Fibroblast of mammary gland (primary cell): ENCODE results near the gene HADHA.
A peak's percentile ranks its signal among the peaks of the same experiment; 100 is the strongest.

Experiments used
- DNase-seq: peaks from one replicate; pipeline ENCODE4 v3.0.0-alpha.2; 2010; ENCODE audit warnings: low read depth
- H3K4me3 ChIP-seq: 2 replicates; pipeline ENCODE4 v1.5.1; 2011; ENCODE audit warnings: low read depth, mild to moderate bottlenecking, low read length, moderate library complexity; ENCODE audit not compliant: control insufficient read depth
- TF ChIP-seq, protein P1 (sequence below): conservative IDR thresholded peaks from 2 replicates; pipeline ENCODE4 v1.5.1; 2011; ENCODE audit warnings: low read depth, low read length, inconsistent platforms; ENCODE audit not compliant: control insufficient read depth, insufficient read depth

The HADHA gene

DNA sequence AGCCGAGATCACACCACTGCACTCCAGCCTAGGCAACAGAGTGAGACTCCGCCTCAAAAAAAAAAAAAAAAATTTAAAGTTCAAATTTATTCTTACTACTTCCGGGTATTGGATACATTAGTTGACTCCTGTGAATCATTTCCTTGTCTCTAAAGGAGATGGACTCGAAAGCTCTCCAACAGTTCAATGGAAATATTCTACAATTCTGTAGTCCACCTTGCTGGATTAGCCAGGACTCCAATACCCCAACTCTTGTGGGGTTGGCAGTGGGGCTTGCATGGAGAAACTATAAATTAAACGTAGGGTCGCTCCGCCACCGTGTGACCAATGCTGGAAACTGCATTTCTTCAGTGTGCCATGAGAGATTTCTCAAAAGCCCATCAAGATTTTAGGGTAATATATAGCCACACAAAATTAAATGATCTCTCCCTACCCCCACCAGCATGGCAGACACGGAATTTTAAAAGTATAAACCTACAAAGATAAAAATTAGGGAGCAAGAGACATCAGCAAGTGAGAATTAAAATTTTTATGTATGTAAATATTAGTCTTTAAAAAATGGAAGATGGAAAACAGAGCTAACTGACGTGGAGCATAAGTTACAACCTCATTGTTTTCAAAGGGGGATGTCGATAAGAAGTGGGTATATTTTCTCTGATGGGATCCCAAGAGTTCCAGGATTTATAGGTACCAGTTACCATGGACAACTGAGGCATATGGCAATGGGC lies 99.3 kb downstream of the HADHA start:
- peak; percentile 65 for DNase-seq
- no peak overlapping the region for H3K4me3 ChIP-seq
- TF ChIP-seq, protein P1, sequence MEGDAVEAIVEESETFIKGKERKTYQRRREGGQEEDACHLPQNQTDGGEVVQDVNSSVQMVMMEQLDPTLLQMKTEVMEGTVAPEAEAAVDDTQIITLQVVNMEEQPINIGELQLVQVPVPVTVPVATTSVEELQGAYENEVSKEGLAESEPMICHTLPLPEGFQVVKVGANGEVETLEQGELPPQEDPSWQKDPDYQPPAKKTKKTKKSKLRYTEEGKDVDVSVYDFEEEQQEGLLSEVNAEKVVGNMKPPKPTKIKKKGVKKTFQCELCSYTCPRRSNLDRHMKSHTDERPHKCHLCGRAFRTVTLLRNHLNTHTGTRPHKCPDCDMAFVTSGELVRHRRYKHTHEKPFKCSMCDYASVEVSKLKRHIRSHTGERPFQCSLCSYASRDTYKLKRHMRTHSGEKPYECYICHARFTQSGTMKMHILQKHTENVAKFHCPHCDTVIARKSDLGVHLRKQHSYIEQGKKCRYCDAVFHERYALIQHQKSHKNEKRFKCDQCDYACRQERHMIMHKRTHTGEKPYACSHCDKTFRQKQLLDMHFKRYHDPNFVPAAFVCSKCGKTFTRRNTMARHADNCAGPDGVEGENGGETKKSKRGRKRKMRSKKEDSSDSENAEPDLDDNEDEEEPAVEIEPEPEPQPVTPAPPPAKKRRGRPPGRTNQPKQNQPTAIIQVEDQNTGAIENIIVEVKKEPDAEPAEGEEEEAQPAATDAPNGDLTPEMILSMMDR = peak; percentile 80

DNA sequence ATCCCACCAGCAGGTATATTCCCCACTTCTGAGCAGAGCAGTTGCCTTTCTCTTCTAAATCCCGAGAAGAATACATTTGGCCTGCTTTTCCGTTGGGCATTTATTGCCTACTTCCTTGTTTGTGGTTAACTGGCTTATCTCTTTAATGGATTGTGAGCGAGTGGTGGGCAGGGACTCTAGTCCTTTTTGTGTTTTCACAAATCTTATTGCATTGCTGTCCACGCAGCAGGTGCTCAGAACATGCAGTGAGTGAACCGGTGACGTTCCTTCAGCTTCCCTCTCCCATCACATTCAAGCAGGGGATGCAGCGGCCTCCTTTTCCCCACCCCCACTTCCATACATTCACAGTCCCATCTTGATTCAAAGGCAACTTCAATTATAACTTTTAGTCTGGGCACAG lies 100.4 kb downstream of the HADHA start:
- H3K4me3 ChIP-seq = no peak overlapping the region
- no peak for DNase-seq
- TF ChIP-seq, protein P1 = no peak

DNA sequence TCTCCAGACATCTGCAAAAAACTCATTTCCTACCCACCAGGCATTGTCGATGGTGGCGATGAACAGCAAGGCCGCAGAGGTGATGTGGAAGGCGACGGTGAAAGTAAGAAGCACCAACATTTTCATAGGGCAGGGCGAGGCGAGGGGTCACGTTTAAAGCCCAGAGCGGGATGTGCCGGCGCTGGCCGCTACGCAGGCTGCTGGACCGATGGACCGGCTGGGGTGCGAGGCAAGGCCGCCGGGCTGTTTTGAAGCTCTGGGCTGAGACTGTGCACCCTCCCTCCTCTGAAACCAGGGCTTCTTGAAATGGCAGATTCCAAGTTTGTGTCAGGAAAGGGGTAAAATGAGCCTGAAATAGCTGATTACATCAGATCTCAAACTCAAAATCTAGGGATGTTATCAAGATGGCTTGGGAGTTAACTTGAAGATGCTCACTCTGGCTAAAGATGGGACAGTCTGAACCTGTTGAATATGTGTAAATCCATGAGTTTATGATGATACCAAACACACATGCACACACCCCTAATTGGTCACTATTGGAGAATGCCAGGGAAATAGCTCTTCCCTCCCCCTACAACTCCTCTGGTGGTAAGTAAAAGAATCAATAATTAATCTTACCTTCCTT lies 103.2 kb downstream of the HADHA start:
- no peak for DNase-seq
- TF ChIP-seq, protein P1 = no peak
- H3K4me3 ChIP-seq = no peak overlapping the region
